H7 (cell line): ENCODE results near the gene DDX56. TPM values are rescaled to one million over a fixed set of nuclear protein-coding genes. Genes with fewer than 3 reads are reported as not detected.
A peak's percentile ranks its signal among the peaks of the same experiment; 100 is the strongest.

ENCODE experiments used
- DNase-seq: peaks from one replicate; pipeline ENCODE4 v3.0.0; 2012
- H3K27me3 ChIP-seq: 2 replicates; pipeline ENCODE4 v1.6.0; 2011; ENCODE audit warnings: mild to moderate bottlenecking, low read length; ENCODE audit not compliant: control insufficient read depth, insufficient read depth
- H3K36me3 ChIP-seq: replicated peaks from 2 replicates; pipeline ENCODE4 v1.5.1; 2011; ENCODE audit warnings: low read length; ENCODE audit not compliant: control insufficient read depth, insufficient read depth
- H3K4me3 ChIP-seq: 2 replicates; pipeline ENCODE4 v1.5.1; 2011; ENCODE audit warnings: low read depth, mild to moderate bottlenecking, control low read depth, low read length, moderate library complexity; ENCODE audit not compliant: insufficient read depth
- total RNA-seq: library from RNA; depleted of rRNA; stranded (reverse); fragments of >200 nt; shearing (Covaris generic); gene quantifications from 2 replicates; pipeline ENCODE4 v1.2.3, GENCODE V29; 2014; rRNA removed

DDX56 gene, protein sequence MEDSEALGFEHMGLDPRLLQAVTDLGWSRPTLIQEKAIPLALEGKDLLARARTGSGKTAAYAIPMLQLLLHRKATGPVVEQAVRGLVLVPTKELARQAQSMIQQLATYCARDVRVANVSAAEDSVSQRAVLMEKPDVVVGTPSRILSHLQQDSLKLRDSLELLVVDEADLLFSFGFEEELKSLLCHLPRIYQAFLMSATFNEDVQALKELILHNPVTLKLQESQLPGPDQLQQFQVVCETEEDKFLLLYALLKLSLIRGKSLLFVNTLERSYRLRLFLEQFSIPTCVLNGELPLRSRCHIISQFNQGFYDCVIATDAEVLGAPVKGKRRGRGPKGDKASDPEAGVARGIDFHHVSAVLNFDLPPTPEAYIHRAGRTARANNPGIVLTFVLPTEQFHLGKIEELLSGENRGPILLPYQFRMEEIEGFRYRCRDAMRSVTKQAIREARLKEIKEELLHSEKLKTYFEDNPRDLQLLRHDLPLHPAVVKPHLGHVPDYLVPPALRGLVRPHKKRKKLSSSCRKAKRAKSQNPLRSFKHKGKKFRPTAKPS
- total RNA-seq = 81.2 and 93.4 TPM in 2 replicates

DNA sequence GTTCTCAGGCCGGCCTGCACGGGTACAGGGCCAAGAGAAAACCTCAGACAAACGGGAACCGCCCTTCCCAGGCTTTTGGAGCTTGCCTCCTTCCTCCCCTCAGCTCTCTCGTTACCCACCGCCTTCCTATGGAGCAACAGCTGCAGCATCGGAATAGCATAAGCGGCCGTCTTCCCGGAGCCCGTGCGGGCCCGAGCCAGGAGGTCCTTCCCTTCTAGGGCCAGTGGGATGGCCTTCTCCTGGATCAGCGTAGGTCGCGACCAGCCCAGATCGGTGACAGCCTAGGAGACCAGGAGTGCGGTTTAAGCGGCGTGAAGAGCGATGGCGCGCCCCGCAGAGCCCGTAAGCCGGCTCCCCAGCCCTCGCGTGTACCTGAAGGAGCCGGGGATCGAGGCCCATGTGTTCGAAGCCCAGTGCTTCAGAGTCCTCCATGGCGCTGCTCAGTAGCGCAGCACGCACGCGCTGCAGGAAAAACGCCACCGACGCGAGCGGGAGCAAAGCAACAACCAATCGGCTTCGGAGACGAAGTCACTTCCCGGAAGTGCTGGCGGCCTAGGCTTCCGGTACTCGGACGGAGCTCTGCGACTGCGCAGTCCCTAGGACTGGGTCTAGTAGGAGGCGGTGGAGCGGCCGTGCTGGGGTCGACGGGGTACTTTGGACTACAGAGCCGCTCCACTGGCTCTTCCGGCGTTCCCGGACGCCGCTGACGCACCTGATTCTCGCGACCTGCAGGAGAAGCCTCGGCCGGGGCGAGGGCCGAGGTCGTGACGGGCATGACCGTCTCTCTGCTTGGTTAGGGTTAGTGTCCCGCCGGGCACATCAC is at the start of gene DDX56:
DDX56 (minus strand) TSS at position 445 of the 823 bp plus-strand sequence; CDS start at position 432, 13 bp downstream.
- Histone ChIP-seq H3K36me3 (peaks cover 47% of the 10 kb centered on the region), H3K4me3 (peak within 1 kb of the TSS; percentile 95), H3K27me3 (no peaks in the 10 kb centered on the region)
- peak; percentile 97 for DNase-seq

DNA sequence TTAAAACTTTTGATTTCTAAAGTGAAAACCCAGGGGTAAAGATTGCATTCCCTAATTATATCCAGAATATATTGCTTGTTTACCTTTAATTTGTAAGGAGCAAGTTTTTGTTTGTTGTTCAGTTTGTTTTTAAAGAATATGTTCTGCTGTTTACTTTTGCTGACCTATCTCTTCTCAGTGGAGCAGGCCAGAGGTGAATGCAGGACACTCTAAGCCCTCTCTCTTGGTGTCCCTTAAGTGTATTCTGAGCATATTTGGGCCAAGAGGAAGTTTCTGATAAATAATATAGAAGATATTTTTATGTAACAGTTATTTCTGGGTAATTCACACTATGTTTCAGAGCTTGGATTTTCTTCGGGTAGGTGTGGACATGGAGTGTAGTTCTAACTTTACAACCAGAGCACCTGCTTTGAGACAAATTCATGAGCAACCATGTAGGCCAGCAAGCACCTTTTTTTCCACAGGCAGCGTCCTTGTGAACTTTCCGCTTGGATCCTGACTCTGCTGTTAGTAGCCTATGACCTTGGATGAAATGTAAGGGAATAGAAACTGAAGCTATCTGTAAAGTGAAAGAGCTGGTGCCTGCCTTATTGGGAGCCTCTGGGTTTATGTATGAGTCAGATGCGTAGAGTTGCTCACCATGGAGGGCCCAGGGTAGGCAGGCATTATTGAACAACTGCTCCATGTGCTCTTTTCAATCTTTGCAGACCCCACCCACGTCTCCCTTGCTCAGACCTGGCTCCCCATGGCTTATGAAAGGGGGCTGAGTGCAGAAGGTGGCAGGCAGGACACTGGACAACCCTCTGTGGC is 48.8 kb upstream of the DDX56 start:
- no peak overlapping the region for H3K4me3 ChIP-seq
- H3K36me3 ChIP-seq = peaks cover 7% of the 10 kb centered on the region
- no peaks in the 10 kb centered on the region for H3K27me3 ChIP-seq
- DNase-seq = no peak

DNA sequence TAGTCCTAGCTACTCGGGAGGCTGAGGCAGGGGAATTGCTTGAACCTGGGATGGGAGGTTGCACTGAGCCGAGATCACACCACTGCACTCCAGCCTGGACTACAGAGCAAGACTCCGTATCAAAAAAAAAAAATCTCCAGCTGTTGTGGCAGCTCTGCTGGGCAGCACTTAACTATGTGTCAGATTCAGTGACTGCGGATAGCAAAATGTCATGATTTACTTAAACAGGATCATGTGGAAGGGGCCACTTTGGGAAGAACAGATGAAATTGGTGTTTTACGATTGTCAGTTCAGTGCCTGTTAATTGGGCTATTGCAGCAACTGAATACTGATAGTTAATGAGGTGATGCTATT is 48.0 kb upstream of the DDX56 start:
- Histone ChIP-seq H3K27me3 (no peaks in the 10 kb centered on the region), H3K4me3 (no peak overlapping the region), H3K36me3 (peaks cover 7% of the 10 kb centered on the region)
- DNase-seq = no peak

DNA sequence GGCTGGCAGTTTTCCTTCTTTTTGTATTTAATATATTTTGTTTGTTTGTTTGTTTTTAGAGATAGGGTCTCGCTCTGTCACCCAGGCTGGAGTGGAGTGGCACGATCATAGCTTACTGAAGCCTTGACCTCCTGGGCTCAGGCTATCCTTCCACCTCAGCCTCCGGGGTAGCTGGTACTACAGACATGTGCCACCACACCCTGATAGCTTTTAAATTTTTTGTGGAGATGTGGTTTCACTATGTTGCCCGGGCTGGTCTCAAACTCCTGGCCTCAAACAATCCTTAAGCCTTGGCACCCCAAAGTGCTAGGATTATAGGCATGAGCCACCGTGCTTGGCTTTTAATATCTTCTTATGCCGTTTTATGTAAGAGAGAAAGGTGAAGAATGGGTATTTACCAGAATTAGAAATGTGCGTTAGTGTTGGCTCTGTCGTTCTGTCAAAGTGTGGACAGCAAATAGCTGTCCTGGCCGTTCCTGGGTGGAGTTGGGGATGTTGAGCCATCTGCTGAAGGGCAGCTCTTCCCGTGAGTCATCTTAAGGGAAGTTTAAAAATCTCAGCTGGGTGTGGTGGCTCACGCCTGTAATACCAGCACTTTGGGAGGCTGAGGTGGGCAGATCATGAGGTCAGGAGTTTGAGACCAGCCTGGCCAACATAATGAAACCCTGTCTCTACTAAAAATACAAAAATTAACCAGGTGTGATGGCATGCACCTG is 47.5 kb upstream of the DDX56 start:
- no peak for DNase-seq
- peaks cover 6% of the 10 kb centered on the region for H3K36me3 ChIP-seq
- H3K27me3 ChIP-seq = no peaks in the 10 kb centered on the region
- H3K4me3 ChIP-seq = no peak overlapping the region

DNA sequence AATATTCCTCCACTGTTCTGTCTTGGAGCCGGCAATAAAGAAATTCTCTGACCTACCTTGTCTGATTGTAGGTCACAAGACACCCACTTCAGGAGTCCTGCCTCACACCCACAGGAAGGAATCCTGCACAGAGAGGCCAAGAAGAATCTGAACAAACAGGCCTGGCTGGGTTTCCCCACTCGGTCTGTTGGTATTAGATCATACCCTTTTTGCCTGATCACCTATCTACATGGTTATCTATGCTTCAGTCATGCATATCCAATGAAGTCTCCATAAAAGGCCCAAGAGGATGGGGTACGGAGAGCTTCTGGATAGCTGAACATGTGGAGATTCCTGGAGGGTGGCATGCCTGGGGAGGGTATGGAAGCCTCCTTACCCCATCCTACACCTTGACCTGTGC is 45.0 kb upstream of the DDX56 start:
- no peak for DNase-seq
- no peak overlapping the region for H3K4me3 ChIP-seq
- no peaks in the 10 kb centered on the region; the same call in 1 of the 2 replicates for H3K36me3 ChIP-seq
- no peaks in the 10 kb centered on the region for H3K27me3 ChIP-seq

DNA sequence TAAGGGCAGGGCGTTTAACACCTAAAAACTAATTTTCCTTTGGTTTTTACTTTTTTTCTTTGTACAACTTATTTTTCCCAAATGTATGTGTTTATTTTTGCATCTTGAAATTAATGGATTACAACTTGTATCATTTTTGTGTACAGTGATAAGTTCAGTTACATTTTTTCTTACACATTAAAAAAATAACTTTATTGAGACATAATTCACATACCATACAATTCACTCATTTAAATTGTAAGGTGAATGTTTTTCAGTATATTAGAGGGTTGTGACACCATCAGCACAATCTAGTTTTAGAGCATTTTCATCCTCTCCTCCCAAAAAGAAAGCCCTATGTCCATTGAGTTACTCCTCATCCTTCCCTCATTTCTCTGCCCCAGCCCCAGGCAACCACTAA is 44.3 kb upstream of the DDX56 start:
- no peaks in the 10 kb centered on the region for H3K27me3 ChIP-seq
- H3K4me3 ChIP-seq = no peak overlapping the region
- DNase-seq = no peak
- no peaks in the 10 kb centered on the region; the same call in 1 of the 2 replicates for H3K36me3 ChIP-seq

DNA sequence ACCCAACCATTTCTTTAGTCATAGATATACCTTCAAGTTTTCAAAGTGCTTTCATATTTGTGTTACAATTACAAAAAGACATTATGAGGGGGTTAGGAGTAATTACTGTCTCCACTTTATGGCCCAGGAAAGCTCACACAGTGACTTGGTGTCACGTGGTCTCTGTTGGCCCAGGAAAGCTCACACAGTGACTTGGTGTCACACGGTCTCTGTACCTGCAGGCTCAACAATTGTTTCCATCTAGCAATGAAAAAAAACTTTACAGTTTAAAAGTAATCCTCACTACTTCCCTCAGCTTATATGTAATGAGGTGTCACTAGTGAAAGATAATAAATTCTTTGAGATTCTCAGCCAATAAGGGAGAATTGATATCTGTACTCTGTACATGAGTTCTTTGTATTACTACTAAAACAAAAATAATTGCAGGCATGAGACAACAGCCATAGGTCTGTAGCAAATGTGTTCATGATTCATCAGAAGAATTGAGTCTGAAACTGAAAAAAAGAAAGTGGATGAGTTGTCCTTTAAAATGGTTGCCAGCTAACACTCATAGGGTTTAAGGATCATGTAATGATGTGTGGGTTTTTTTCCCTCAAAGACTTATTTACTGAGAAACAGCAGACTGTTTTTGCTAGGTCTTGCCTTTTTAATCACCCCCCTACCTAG is 43.6 kb upstream of the DDX56 start:
- no peaks in the 10 kb centered on the region for H3K27me3 ChIP-seq
- no peaks in the 10 kb centered on the region; the same call in 1 of the 2 replicates for H3K36me3 ChIP-seq
- no peak for DNase-seq
- no peak overlapping the region for H3K4me3 ChIP-seq

DNA sequence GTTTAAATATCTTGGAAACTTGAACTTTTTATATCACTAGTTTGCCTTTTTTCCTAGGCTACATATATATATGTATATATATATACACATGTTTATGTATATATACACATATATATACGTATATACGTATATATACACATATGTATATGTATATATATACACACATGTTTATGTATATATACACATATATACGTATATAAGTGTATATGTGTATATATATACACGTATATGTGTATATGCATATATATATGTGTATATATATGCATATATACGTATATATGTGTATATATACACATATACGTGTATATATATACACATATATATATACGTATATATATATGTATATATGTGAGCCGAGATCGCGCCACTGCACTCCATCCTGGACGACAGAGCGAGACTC is 42.8 kb upstream of the DDX56 start:
- no peaks in the 10 kb centered on the region; the same call in 1 of the 2 replicates for H3K36me3 ChIP-seq
- H3K27me3 ChIP-seq = no peaks in the 10 kb centered on the region
- no peak for DNase-seq
- H3K4me3 ChIP-seq = no peak overlapping the region

DNA sequence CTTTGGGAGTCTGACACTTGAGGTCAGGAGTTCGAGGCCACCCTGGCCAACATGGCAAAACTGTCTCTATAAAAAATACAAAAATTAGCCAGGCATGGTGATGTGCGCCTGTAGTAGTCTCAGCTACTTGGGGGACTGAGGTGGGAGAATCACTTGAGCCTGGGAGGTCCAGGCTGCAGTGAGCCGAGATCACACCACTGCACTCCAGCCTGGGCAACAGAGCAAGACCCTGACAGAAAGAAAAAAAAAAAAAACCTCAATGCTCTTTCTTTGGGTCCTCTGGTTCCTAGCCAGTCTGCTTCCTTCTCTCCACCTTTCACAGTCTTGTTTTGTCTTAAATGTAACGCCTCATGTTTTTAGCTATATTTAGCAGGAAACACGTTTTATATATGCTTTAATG is 42.1 kb upstream of the DDX56 start:
- no peak for DNase-seq

DNA sequence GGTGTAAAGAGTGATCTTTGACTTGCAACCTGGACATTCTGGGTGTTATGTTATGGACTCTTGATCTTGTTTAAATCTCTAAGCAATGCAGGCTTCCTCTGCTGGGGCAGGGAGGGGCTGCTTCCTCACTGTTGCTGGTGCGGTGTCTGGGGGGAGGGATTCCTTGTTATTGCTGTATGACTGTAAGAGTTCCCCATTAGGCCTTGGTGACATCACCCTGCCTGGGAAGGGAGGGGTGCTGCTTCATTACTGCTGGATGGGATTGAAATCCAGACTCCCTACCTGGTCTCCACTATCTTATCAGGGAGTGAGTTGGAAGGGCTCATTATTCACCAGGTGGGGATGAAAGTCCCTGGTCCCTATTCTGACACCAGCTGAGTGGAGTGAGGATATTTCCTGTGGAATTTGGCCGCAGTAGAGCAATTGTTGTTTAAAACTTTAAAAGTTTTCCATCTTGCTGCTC is 41.5 kb upstream of the DDX56 start:
- no peaks in the 10 kb centered on the region for H3K27me3 ChIP-seq
- DNase-seq = no peak
- H3K4me3 ChIP-seq = no peak overlapping the region
- H3K36me3 ChIP-seq = no peaks in the 10 kb centered on the region; the same call in 1 of the 2 replicates

More for the DNA sequence above, 42.1 kb upstream of the DDX56 start:
- Histone ChIP-seq H3K36me3 (no peaks in the 10 kb centered on the region; the same call in 1 of the 2 replicates), H3K27me3 (no peaks in the 10 kb centered on the region), H3K4me3 (no peak overlapping the region)

DNA sequence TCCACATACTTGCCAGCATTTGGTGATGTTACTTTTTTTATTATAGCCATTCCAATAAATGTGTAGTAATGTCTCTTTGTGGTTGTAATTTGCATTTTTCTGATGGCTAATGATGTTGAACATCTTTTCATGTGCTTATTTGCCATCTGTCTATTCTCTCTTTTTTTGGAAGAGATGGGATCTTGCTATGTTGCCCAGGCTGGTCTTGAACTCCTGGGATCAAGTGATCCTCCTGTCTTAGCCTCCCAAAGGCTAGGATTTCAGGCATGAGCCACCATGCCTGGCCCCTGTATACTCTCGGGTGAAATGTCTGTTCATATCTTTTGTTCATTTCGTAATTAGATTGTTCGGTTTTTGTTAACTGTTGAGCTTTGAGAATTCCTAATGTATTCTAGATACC is 36.1 kb upstream of the DDX56 start:
- no peak for DNase-seq
- Histone ChIP-seq H3K36me3 (no peaks in the 10 kb centered on the region), H3K4me3 (no peak overlapping the region), H3K27me3 (no peaks in the 10 kb centered on the region)

DNA sequence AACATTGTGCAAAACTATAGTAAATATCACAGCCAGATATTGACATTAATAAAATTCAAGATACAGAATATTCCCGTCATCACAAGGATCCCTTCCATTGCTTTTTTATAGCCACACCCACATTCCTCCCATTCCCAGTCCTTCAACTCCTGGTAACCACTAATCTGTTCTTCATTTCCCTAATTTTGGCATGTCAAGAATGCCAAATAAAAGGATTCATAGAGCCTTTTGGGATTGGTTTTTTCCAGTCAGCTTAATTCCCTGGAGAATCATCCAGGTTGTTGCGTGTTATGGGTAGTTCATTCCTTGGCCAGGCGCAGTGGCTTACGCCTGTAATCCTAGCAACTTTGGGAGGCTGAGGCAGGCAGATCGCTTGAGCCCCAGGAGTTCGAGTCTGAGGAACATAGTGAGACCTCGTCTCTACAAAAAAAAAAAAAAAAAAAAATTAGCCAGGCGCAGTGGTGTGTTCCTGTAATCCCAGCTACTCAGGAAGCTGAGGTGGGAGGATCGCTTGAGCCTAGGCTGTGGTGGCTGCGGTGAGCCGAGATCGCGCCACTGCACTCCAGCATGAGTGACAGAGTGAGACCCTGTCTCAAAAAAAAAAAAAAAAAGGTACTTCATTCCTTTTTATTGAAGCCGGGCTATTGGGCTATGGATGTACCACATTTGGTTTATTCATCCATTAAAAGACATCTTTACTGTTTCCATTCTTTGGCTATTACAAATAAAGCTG is 35.4 kb upstream of the DDX56 start:
- DNase-seq = peak; percentile 41
- H3K36me3 ChIP-seq = no peaks in the 10 kb centered on the region
- H3K27me3 ChIP-seq = no peaks in the 10 kb centered on the region
- H3K4me3 ChIP-seq = no peak overlapping the region
